K562 (cell line): ENCODE results near the gene MRPL42. TPM values are rescaled to one million over a fixed set of nuclear protein-coding genes. Genes with fewer than 3 reads are reported as not detected.

Experiments
- ARID3A ChIP-seq: IDR thresholded peaks from 2 replicates; pipeline ENCODE4 v1.6.1; 2012; ENCODE audit warnings: low read depth, low read length, improper control_type of control experiment, borderline replicate concordance
- ATF7 ChIP-seq: fragments of 450-650 bp; IDR thresholded peaks from 2 replicates; pipeline ENCODE4 v1.7.1; 2014; ENCODE audit warnings: mild to moderate bottlenecking, moderate library complexity
- BMI1 ChIP-seq: fragments of 150-350 bp; IDR thresholded peaks from 2 replicates; pipeline ENCODE4 v1.6.1; 2014; ENCODE audit warnings: low read length
- CREB3 ChIP-seq: fragments of 450-650 bp; conservative IDR thresholded peaks from 2 replicates; pipeline ENCODE4 v1.6.1; 2016; ENCODE audit warnings: missing genetic modification characterization, low read depth, mild to moderate bottlenecking, missing compliant biosample characterization, moderate library complexity
- CREB5 ChIP-seq: fragments of 250-450 bp; sonication (Bioruptor Pico); IDR thresholded peaks from 2 replicates; pipeline ENCODE4 v1.5.0; 2020; ENCODE audit warnings: mild to moderate bottlenecking
- DIDO1 ChIP-seq: fragments of 450-650 bp; IDR thresholded peaks from 2 replicates; pipeline ENCODE4 v1.6.1; 2016; ENCODE audit warnings: low read depth, missing biosample characterization, missing genetic modification characterization
- FOXM1 ChIP-seq, 2 experiments: fragments of 450-650 bp in 1 of 2; sonication (generic) in 1 of 2; formaldehyde crosslinking in 1 of 2; IDR thresholded peaks; 2 replicates each; pipeline versions ENCODE4 v1.6.1 to v1.9.0; 2017 to 2022; ENCODE audit warnings: low read depth in 2 of 2, mild to moderate bottlenecking in 2 of 2, missing genetic modification reagents in 1 of 2, moderate library complexity in 1 of 2
- GTF2B ChIP-seq: IDR thresholded peaks from 2 replicates; pipeline ENCODE4 v1.6.1; 2011; ENCODE audit not compliant: insufficient read length; ENCODE audit errors: extremely low read depth
- KLF6 ChIP-seq: fragments of 250-450 bp; sonication (Bioruptor Pico); IDR thresholded peaks from 2 replicates; pipeline ENCODE4 v1.4.0; 2020; ENCODE audit warnings: mild to moderate bottlenecking, moderate library complexity, borderline replicate concordance
- LARP7 ChIP-seq: fragments of 450-650 bp; IDR thresholded peaks from 2 replicates; pipeline ENCODE4 v1.6.1; 2016
- RFX1 ChIP-seq: fragments of 450-650 bp; IDR thresholded peaks from 2 replicates; pipeline ENCODE4 v1.6.1; 2016; ENCODE audit warnings: mild to moderate bottlenecking, moderate library complexity
- SMARCE1 ChIP-seq: fragments of 450-650 bp; IDR thresholded peaks from 2 replicates; pipeline ENCODE4 v1.7.1; 2016; ENCODE audit warnings: mild to moderate bottlenecking
- ZNF407 ChIP-seq: fragments of 450-650 bp; IDR thresholded peaks from 2 replicates; pipeline ENCODE4 v1.6.1; 2016; ENCODE audit warnings: low read depth
- ZNF695 ChIP-seq: fragments of 450-650 bp; formaldehyde crosslinking; IDR thresholded peaks from 2 replicates; pipeline ENCODE4 v1.4.0; 2020; ENCODE audit warnings: mild to moderate bottlenecking, moderate library complexity
- polyA plus RNA-seq, 8 experiments: library from polyadenylated mRNA; depleted of rRNA in 4 of 8; stranded (reverse) in 5 of 8; unstranded in 3 of 8; fragments of >200 nt; fragmentation: Nextera tagmentation in 2 of 8; fragmentation: Illumina TruSeq in 1 of 8; extraction: Ambion mirVana in 2 of 8; extraction: Trizol in 1 of 8; gene quantifications; 2 replicates each; pipeline versions ENCODE4 v1.2.1 to v1.2.3, GENCODE V29; 2011 to 2014; ENCODE audit warnings: inconsistent platforms in 1 of 8, missing spikeins in 1 of 8
- total RNA-seq, 7 experiments: library from RNA; depleted of rRNA in 6 of 7; stranded (reverse); fragments of >200 nt in 6 of 7; fragmentation: Illumina TruSeq in 2 of 7; extraction: Trizol in 2 of 7; gene quantifications; 2 replicates each; pipeline versions ENCODE4 v1.2.1 to v1.2.3, GENCODE V29; 2011 to 2021; ENCODE audit warnings: low replicate concordance in 1 of 7

The MRPL42 gene
- total and polyA plus RNA-seq, 9 of the 15 experiments (the other 6 are each of a cell fraction or from before 2014, with no cell fraction given), result 104 to 806 (median 218) TPM

- TF ChIP-seq ZNF407 (no peak), ARID3A (no peak), GTF2B (no peak), RFX1 (no peak), LARP7 (no peak), KLF6 (CRISPR knock-in tag) (no peak), CREB5 (no peak), ATF7 (no peak), BMI1 (no peak), CREB3 (tag) (no peak), FOXM1 (IDR thresholded peaks at IDR 0.05; ENCODE audit: low read depth) (no peak), FOXM1 (CRISPR knock-in tag; IDR thresholded peaks at IDR 0.05; ENCODE audit: low read depth) (no peak), DIDO1 (tag) (no peak), SMARCE1 (no peak), ZNF695 (no peak)
These were observed 96.7 kb downstream of the MRPL42 start (continued) for GRCh38 chr12:93563807-93564538.
